HG03457 (cell line): ENCODE data around the gene NIPA2.
A peak's percentile ranks its signal among the peaks of the same experiment; 100 is the strongest.

Experiments used
- ATAC-seq: cut with Tn5 transposase; IDR thresholded peaks from one replicate; pipeline ENCODE4 v1.9.1; 2021; ENCODE audit warnings: moderate number of reproducible peaks; ENCODE audit not compliant: unreplicated experiment

NIPA2 gene

GRCh38 chr15:22831473-22831872 lies 7.0 kb upstream of the NIPA2 start:
- ATAC-seq, result no peak

GRCh38 chr15:22839046-22839695 lies 705 bp downstream of the NIPA2 start:
- ATAC-seq, result peak; percentile 1

- ATAC-seq, result no peak
Observed at GRCh38 chr15:22844421-22845288, 6.2 kb downstream of the NIPA2 start.

GRCh38 chr15:22845289-22845900 lies 6.9 kb downstream of the NIPA2 start:
- ATAC-seq, result no peak

- ATAC-seq, result no peak
Observed at GRCh38 chr15:22846073-22846472, 7.6 kb downstream of the NIPA2 start.

- no peak for ATAC-seq
Observed at GRCh38 chr15:22850055-22850454, 11.6 kb downstream of the NIPA2 start.

GRCh38 chr15:22851513-22851912 lies 13.0 kb downstream of the NIPA2 start:
- no peak for ATAC-seq

- no peak for ATAC-seq
Observed at GRCh38 chr15:22855791-22856190, 17.3 kb downstream of the NIPA2 start.

GRCh38 chr15:22856659-22857058 lies 18.2 kb downstream of the NIPA2 start:
- ATAC-seq, result no peak

GRCh38 chr15:22861161-22861560 lies 22.7 kb downstream of the NIPA2 start:
- no peak for ATAC-seq

- ATAC-seq, result no peak
Observed at GRCh38 chr15:22863356-22863755, 24.9 kb downstream of the NIPA2 start.

- no peak for ATAC-seq
Observed at GRCh38 chr15:22866079-22866478, 27.6 kb downstream of the NIPA2 start.

- ATAC-seq, result no peak
Observed at GRCh38 chr15:22867886-22868285, 29.4 kb downstream of the NIPA2 start.

- ATAC-seq, result no peak
Observed at GRCh38 chr15:22868495-22868894, 30.0 kb downstream of the NIPA2 start.

GRCh38 chr15:22868928-22869327 lies 30.5 kb downstream of the NIPA2 start:
- ATAC-seq, result no peak

GRCh38 chr15:22869856-22870255 lies 31.4 kb downstream of the NIPA2 start:
- ATAC-seq, result no peak

- no peak for ATAC-seq
Observed at GRCh38 chr15:22870865-22871264, 32.4 kb downstream of the NIPA2 start.

- no peak for ATAC-seq
Observed at GRCh38 chr15:22871481-22872086, 33.1 kb downstream of the NIPA2 start.

GRCh38 chr15:22872936-22873701 lies 34.7 kb downstream of the NIPA2 start:
- no peak for ATAC-seq

- no peak for ATAC-seq
Observed at GRCh38 chr15:22873841-22874240, 35.4 kb downstream of the NIPA2 start.

- no peak for ATAC-seq
Observed at GRCh38 chr15:22874256-22874655, 35.8 kb downstream of the NIPA2 start.
